HG02623 (cell line): ENCODE measurements around the gene FA2H.
"Not testable (repeated sequence)": the region's sequence is repeated elsewhere in the genome, so short reads cannot be mapped to it uniquely, and the experiment has no call there.

Experiments used
- ATAC-seq: cut with Tn5 transposase; IDR thresholded peaks from one replicate; pipeline ENCODE4 v1.9.1; 2021; ENCODE audit warnings: moderate library complexity; ENCODE audit not compliant: unreplicated experiment

The FA2H gene

DNA sequence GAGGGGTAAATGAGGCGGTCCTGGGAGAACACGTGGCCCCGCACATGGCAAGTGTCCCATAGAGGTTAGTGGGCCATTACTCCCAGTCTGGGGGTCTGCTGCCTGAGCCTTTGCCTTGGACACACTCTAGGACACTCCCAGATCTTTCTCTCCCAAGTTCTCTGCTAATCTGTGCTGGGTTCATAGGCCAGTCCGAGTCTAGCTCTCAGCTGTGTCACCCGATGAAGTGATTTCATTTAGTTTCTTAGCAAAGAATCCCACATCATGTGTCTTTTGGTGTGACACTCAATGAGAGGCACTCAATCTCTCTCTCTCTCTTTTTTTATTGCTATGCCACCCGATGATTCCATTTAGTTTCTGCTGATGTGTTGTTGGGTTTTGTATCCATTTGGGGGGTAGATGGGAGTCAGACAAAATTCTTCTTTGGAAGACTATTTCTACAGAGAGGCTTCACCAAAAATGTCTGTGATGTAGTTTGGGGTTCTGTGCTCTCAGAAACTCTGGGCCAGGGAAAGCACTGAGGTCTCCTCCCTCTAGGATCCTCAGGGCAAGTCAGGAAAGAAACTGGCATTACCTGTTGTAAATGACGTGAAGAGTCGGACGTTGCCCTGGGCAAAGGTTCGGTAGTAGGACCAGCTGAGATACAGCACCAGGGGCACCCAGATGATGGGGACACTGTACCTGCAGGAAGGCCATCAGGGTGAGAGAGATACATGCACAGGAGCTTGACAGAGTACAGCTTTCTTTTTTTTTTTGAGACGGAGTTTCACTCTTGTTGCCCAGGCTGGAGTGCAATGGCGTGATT lies 48.8 kb downstream of the FA2H start:
- no peak for ATAC-seq

DNA sequence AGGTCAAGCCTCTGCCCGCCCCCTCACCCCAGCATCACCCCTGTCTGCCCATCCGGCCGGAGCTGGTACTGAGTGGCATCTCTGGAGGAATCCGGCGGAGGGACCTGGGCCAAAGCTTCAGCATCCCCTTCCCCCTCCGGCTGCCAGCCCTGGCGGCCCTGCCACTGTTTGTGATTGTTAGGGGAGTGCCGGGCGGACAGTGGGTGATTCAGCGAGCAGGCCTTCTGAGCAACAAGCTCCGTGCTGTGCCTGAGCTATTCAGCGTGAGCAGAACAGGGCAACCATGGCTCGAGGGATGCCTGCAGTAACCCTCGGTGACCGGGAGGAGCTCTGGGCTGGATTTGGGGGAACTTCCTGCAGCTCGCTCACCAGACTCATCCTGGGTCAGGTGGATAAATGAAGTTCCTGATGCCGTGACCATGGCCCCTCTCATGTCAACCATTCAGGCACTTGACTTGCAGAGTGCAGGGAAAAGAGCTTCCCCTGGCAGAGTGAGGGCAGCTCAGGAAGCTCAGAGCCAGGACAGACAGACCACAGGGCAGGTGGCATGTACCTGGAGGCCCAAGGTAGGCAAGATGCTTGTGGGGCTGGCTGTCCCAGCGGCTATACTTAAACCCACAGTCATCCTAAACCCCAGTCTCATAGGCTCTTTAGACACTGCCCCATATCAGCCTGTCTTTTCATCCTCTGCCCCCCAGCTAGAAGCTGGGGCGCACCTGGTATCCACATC lies 49.6 kb downstream of the FA2H start:
- no peak for ATAC-seq

DNA sequence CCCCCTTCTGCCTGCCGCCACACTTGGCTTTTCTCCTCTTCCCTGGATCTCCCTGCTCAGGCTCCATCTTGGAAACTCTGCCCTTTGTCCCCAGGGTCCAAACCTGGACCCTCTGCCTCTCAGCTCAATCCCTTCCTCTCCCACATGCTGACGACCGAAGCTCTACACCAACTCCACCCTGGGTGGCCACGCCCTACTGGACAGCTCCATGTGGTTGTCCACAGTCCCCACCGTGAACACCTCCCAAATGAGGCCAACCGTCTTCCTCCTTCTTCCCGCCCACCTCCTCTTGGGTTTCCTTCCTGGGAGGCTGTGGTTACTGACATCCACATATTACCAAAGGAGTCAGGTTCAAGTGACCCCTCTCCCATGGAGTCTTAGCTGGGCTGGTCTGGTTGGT lies 51.4 kb downstream of the FA2H start:
- no peak for ATAC-seq

DNA sequence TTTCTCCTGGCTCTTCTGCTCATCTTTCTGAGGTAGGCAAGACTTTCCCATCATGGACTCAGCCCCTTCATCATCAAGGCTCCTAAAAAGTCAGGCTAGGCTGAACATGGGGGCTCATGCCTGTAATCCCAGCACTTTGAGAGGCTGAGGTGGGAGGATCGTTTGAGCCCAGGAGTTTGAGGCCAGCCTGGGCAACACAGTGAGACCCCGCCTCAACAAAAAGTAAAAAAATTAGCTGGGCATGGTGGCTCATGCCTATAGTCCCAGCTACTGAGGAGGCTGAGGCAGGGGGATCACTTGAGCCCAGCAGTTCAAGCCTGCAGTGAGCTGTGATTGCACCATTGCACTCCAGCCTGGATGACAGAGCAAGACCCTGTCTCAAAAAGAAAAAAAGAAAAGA lies 52.5 kb downstream of the FA2H start:
- not testable (repeated sequence) for ATAC-seq

DNA sequence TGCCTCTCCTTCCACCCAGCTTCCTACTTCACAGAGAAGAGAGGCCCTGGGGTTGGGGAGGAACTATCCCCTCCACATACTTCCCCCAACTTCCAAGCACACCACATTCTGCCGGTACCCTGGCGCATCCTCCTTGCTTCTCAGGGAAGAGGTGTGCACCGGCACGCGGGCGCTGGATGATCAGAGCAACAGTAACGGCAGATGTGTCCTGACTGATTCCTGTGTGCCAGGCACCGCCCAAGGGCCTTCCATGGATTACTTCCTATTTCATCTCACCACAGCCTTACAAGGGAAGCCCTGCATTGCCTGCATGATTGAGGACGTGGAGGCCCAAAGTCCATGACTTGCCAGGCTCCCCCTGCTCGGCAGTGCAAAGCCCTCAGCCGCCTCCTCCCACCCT lies 52.9 kb downstream of the FA2H start:
- ATAC-seq = no peak

DNA sequence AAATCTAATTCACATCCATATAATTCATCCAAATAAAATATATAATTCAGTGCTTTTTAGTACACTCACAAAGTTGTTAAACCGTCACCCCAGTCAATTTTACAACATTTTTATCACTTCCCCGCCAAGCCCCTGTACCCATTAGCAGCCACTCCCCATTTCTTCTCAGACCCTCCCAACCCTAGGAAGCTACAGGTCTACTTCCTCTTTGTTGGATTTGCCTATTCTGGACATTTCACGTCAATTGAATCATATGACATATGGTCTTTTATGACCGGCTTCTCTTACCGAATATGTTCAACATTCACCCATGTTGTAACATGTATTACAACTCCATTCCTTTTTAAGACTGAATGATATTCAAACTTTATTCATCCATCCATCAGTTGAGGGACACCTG lies 54.0 kb downstream of the FA2H start:
- ATAC-seq = no peak

DNA sequence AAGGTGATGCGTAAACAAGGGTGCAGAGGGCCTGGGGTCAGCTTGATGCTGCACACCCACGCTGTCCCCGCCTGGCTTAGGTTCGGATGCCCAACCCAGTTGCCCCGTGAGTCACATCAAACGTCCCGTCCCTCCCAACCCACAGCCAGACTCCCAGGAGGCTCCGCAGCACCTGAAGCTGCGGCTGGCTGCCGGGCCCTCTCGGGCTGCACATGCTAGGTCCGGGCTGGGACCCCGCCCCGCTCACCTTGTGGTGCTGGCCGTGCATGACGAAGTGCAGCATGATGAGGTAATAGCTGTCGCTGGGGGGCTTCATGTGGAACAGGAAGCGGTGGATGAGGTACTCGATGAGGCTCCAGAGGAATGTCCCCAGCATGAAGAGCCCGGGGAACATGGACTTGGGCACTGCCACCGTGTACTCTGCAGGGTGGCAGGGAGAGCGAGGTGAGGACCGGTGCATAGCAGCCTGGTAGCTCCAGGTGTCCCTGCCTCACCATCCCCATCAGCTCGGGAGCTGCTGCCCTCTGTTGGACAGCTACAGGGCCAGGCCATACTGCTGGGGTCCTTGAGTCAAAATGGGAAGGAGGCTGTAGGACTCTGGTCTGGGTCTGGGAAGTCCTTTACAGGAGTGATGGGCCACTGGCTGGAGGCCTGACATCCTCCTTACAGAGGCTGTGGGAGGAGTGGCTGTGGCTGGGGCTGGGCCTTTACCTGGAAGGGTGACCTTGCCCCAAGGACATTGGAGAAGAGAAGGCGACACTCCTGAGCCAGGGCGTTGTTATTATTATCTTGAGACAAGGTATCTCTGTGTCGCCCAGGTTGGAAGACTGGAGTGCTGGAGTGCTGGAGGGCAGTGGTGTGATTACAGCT lies 55.6 kb downstream of the FA2H start:
- no peak for ATAC-seq

DNA sequence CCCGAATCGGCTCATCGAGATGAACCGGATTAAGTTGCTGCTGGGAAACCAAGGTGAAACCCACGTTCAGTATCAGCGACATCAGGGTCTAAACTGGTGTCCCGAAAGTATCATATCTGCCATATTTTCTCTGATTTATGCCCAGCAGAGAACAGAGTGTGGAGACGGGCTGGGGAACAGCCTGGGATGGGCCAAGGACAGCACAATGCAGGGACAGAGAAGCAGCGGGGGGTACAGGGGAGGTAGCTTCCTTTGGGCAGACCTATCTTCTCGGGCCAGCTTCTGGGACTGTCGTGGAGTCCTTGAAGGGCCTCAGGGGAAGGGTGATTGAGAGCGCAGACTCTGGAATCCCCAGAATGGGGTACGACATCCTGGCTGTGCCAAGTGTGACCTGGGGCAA lies 56.5 kb downstream of the FA2H start:
- no peak for ATAC-seq

DNA sequence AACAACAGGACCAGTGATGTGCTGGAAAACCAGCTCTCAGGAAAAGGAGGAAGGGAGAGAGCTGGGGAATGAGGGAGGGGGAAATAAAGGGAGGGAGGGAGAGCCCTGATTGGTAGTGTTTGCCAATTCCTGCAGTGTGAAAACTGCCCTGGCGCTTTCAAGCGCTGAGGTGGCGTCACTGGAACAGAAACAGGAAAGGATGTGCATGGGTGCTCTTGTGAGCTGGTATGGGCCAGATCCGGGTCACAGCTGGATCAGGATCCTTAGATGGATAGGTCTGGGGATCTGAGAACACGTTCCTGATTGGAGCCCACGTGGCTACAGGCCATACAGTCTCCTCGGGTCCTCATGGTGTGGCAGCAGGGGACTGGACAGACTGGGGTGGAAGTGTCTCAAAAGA lies 57.3 kb downstream of the FA2H start:
- ATAC-seq = no peak

DNA sequence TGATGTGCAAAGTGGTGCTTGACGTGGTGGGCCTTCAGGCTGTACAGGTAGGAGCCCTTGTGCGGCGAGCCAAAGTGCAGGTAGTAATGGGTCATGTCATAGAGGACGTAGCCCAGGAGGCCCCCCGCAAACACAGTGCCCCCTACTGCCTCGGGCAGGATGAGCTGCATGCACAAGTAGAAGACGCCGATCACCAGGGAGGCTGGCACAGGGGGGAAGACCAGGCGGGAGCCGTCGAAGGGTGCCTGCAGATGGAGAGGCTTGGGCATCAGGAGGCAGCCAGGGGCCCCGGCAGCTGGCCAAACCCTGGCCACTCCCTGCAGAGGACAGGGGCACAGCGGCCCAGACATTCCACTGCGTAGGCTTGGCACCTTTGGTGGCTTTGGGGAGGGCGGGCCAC lies 58.3 kb downstream of the FA2H start:
- no peak for ATAC-seq

DNA sequence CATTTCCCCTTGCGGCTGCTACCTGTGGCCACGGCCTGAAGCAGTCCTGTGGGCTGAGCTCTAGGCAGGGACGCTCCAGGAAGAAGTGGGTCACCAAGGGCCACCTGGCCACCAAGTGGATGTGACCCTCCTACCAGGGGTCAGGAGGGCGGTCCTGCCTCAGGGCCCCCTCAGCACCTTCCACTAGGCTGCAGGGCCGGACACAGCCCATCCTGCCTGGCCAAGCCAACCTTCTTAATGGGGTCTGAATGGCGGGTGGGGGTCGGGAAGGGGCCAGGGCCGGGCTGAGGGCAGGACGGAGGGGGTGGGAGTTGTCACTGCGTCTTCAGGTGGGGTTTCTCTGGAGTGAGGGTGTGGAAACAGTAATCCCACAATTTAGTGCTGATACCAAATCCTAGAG lies 60.7 kb downstream of the FA2H start:
- ATAC-seq = no peak

DNA sequence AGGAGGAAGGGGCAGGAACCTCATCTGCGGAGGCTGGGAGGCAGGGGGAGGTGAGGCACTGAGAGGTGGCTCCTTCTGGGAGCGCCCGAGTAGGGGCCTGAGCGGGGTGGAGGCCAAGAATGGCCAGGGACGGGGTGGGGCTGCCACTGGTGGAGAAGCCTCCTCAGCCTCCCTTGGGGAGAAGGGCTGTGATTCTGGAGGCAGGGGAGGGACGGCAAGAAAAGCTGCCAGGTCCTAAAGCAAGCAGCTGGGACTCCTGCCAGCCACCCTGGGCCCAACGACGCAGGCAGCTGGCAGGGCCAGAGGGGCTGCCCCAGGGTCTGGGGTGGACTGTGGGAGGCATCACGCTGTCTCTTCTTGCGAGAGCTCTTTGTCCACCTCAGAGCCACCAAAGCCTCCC lies 61.3 kb downstream of the FA2H start:
- ATAC-seq = no peak

DNA sequence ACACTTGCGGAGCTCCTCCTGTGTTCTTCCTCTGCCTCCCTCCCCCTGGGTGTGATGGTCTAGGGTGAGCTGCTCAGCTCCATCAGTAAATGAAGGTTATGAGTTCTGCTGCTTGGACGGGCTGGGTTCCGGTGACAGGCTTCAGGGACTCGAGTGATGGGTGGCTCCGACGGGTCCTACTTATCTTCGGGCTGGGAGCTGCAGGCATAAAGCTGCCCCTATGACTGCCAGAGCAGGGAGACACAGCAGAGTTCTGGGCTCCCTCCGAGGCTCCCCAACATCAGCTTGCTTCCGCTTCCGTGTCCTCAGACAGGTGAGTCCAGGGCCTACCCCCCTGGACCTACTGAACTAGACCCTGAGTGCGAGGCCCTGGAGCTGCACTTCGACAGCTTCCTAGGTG lies 62.7 kb downstream of the FA2H start:
- no peak for ATAC-seq

DNA sequence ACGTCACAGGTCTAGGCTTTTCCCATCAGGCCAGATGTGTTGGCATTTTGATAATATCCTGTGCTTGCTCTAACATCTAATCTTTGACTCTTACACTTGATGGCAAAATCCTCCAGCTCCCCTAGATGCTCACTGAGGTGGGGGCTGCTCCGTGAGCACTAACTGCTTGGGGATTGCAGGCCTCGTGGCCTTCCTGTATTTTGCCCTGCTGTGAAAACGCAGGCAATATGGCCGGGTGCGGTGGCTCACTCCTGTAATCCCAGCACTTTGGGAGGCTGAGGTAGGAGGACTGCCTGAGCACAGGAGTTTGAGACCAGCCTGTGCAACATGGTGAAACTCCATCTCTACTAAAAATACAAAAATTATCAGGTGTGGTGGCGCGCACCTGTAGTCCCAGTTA lies 64.2 kb downstream of the FA2H start:
- no peak for ATAC-seq

DNA sequence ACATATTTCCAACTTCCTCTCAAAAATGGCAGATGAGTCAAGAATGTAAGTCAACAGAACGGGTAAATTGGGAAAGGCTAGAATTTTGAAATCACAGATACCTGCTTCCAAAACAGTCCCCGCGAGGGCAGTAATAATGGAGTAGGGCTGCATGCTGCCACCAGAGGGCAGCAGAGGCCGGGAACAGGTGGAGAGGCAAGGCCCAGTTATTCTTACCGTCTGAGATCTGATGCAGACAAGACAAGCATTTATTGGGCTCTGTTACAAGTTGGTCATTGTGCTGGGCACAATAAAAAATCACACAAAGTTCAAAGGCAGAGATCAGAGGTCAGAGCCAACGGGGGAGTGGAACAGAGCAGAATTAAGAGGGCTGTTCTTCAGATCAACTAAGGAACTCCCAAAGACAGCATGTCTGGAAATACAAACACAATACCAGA lies 65.2 kb downstream of the FA2H start:
- peak; percentile 80 for ATAC-seq

DNA sequence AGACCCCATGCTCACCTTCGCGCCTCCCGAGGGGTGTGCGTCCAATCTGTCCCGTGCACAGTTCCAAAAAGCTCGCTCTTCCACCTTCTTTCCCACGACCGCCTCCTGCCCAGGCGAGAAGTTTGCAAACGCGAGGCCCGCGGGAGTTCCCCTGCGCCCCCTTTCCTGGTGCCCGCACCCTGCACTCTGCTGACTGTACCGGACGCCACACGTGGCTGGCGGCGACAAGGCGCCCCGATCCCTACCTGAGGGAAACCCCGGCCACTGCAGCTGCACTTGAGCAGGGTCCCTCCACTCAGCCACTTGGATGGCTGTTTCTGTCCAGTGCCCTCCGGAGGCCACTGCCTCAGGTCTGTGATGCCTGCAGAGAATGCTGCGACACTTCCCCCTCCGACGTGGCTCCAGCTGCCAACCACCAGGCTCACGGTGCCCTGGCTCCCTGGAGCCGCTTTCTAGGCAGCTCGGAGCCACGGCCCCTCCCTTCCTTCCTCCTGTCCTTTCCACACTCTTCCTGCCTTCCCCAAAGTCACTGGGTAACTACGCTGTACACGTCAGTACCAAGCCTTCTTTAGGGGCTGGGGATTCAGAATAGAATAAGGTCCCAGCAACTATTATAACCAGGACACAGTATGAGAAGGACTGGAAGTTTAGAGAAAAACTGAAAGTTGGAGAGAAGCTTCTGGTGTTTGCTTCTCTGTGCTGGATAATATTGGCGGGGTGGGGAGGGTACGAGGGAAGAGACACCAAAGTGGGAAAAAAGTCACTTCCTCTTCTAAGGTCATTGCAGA lies 74.0 kb downstream of the FA2H start, which contains the start of gene MLKL:
Gene MLKL, minus strand, starts transcription at position 425 of the 788 bp plus-strand sequence. CDS start 5,105 bp downstream, outside the sequence.
- ATAC-seq = peak; percentile 33

DNA sequence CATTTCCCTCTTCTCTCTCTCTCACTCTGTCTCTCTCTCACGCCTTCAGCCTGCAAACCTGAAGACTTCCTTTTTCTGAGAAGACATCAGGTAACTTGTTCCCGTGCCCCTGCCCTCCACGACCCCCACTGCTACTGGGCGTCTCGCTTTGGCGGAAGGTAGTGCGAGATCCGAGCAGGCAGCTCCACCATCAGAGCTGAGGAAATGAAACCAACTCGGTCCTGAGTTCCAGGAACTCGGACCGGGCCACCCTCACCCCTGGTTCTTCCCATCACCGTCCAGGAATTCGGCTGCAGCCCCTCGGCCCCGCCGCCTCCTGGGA lies 74.5 kb downstream of the FA2H start:
- no peak for ATAC-seq

DNA sequence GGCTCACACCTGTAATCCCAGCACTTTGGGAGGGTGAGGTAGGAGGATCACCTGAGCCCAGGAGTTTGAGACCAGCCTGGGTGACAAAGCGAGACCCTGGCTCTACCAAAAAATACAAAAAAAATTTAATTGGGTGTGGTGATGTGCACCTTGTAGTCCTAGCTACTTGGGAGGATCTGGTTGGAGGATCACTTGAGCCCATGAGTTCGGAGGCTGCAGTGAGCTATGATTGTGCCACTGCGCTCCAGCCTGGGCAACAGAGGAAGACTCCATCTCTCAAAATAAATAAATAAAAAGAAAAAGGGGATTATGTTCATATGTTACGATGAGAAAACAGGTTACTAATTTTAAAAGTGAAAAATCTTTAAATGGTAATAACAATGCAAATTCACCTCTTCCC lies 75.0 kb downstream of the FA2H start:
- no peak for ATAC-seq

DNA sequence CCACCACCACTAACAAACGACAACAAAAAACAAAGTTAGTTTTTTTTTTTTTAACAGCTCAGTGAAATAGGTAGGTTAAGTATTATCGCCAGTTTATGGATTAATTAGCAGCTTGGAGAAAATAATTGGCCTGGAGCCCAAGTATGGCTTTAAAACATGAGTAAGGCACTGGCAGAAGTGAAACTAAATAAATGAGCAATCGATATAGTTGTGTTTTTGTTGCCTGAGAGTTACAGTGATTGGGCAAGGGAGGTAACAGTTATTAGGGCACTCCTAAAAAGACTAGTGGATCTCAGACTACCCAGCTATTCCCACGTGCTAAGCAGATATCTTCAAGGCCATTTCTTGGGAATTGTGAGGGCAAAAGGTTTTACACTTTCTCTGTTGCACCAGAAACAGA lies 76.4 kb downstream of the FA2H start:
- no peak for ATAC-seq

DNA sequence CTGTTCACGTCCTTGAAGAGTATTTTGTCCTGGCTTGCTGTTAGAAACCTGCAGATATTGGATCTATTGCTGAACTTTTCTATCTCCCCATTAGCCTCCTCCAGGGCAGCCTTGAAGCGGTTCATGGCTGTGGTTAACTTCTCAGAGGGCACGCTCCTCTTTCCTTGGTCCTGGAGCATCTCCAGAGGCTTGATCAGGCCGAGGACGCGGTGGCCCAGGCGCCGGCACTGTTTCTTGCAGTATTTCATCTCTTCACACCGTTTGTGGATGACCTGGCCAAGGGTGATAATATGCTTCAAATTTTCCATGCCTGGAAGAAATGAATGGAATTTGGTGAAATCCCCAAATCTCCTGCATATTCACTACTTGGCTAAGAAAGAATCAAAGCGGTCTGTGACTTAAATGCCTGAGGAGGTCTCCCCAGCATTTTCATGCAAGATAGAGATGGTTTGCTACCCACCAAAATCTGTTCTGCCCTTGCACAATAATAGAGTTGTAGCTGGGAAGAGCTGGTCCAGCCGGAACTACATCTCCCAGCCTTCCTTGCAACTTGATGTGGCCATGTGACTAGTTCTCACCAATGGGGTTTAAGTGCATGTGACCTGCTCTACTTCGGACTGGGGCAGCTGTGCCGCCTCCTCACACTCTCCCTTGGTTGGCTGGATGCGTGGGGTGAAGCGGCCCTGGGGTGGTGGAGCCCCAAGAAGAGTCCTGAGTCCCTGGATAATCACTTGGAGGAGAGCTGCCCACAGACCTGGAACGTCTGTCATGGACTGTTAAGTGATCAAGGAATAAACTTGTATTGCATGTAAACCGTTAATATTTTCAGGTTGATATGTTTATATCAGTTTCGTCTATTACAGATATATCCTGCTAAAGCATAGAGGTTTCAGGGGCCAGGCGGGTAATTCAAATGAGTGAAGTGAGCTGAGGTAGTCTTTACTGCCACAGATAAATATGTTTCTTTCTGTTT lies 78.9 kb downstream of the FA2H start:
- ATAC-seq = peak; percentile 82
